DND-41 (cell line): ENCODE measurements around the gene HIBADH.

Experiments used
- EZH2 ChIP-seq: IDR thresholded peaks from 3 replicates; pipeline ENCODE4 v1.6.1; 2012; ENCODE audit warnings: borderline replicate concordance, low read depth, mild to moderate bottlenecking, moderate library complexity, low read length, inconsistent platforms; ENCODE audit not compliant: severe bottlenecking
- TF ChIP-seq, protein P1 (sequence below): IDR thresholded peaks from 2 replicates; pipeline ENCODE4 v1.5.1; 2012; ENCODE audit warnings: borderline replicate concordance, low read length, moderate library complexity, mild to moderate bottlenecking; ENCODE audit not compliant: poor library complexity, severe bottlenecking; ENCODE audit errors: extremely low read depth

GRCh38 chr7:27689150-27689549, 26.5 kb upstream of the HIBADH start:
- TF ChIP-seq EZH2, result no peak
- TF ChIP-seq, protein P1, sequence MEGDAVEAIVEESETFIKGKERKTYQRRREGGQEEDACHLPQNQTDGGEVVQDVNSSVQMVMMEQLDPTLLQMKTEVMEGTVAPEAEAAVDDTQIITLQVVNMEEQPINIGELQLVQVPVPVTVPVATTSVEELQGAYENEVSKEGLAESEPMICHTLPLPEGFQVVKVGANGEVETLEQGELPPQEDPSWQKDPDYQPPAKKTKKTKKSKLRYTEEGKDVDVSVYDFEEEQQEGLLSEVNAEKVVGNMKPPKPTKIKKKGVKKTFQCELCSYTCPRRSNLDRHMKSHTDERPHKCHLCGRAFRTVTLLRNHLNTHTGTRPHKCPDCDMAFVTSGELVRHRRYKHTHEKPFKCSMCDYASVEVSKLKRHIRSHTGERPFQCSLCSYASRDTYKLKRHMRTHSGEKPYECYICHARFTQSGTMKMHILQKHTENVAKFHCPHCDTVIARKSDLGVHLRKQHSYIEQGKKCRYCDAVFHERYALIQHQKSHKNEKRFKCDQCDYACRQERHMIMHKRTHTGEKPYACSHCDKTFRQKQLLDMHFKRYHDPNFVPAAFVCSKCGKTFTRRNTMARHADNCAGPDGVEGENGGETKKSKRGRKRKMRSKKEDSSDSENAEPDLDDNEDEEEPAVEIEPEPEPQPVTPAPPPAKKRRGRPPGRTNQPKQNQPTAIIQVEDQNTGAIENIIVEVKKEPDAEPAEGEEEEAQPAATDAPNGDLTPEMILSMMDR, result no peak
